HepG2 (cell line): ENCODE results near the gene TGM6. TPM values are rescaled to one million over a fixed set of nuclear protein-coding genes. Genes with fewer than 3 reads are reported as not detected.

ENCODE experiments used
- ATAC-seq: fragments of 200-7000 bp; cut with Tn5 transposase; 3 replicates; pipeline ENCODE4 v1.9.1; 2020; ENCODE audit warnings: mild to moderate bottlenecking, moderate library complexity
- BruUV-seq: library from RNA; stranded (reverse); fragments of 400-500 nt; replicated peaks from 2 replicates; lab custom pipeline; 2021; lab: Mats Ljungman, UMichigan
- CTCF ChIA-PET: fragments of 300-600 bp; formaldehyde crosslinking; extraction: SDS; loops from one replicate; lab custom pipeline; 2021; ENCODE audit warnings: low total read pairs, inconsistent platforms, low intra/inter-chr PET ratio; lab: Yijun Ruan, JAX
- POLR2A ChIA-PET: fragments of 350-600 bp; sonication (Branson Sonifier 250); formaldehyde crosslinking; loops from one replicate; lab custom pipeline; 2020; ENCODE audit warnings: antibody characterized with exemption, inconsistent platforms; lab: Yijun Ruan, JAX
- DNase-seq: peaks from one replicate; pipeline ENCODE4 v3.0.0-alpha.2; 2015; ENCODE audit warnings: low spot score
- FAIRE-seq: peaks from 3 replicates; lab custom pipeline; 2011; peaks lifted over from hg19 to GRCh38; lab: Jason Lieb, UNC
- H2AFZ ChIP-seq: one replicate; pipeline ENCODE4 v1.6.1; 2011; ENCODE audit warnings: low read length, inconsistent platforms
- H3K27ac ChIP-seq: fragments of 300-600 bp; 3 replicates; pipeline ENCODE4 v1.8.0; 2011; ENCODE audit warnings: mixed run types, mild to moderate bottlenecking, mixed read lengths, low read length, inconsistent platforms; ENCODE audit not compliant: insufficient read depth; ENCODE audit errors: extremely low read length
- H3K27me3 ChIP-seq, 2 experiments: fragments of 200-600 bp in 1 of 2; 2 replicates in 1 of 2; 3 replicates in 1 of 2; pipeline versions ENCODE4 v1.6.0 to v1.8.0; 2011; ENCODE audit warnings: low read length in 2 of 2, mild to moderate bottlenecking in 2 of 2, moderate library complexity in 2 of 2, inconsistent platforms in 1 of 2; ENCODE audit not compliant: insufficient read depth in 2 of 2, control insufficient read depth in 1 of 2
- H3K36me3 ChIP-seq, 2 experiments: fragments of 200-600 bp in 1 of 2; replicated peaks in 1 of 2; 2 replicates in 1 of 2; 3 replicates in 1 of 2; pipeline versions ENCODE4 v1.5.1 to v1.8.0; 2011; ENCODE audit warnings: low read length in 2 of 2, inconsistent platforms in 1 of 2; ENCODE audit not compliant: insufficient read depth in 2 of 2, control insufficient read depth in 1 of 2
- H3K4me1 ChIP-seq: 2 replicates; pipeline ENCODE4 v1.5.1; 2012; ENCODE audit warnings: low read length, inconsistent platforms; ENCODE audit not compliant: insufficient read depth
- H3K4me2 ChIP-seq: 2 replicates; pipeline ENCODE4 v1.6.0; 2011; ENCODE audit warnings: low read depth, low read length, inconsistent platforms
- H3K4me3 ChIP-seq, 3 experiments: fragments of 200-600 bp in 1 of 3; sonication (generic), shearing (Covaris generic) in 1 of 3; replicated peaks in 1 of 3; 2 replicates each; pipeline ENCODE4 v1.5.1; 2011 to 2016; ENCODE audit warnings: low read length in 3 of 3, inconsistent platforms in 2 of 3, low read depth in 2 of 3, mild to moderate bottlenecking in 2 of 3, control low read depth in 1 of 3, mixed read lengths in 1 of 3; ENCODE audit not compliant: insufficient read depth in 1 of 3
- H3K79me2 ChIP-seq: one replicate; pipeline ENCODE4 v1.6.1; 2011; ENCODE audit warnings: low read length, inconsistent platforms; ENCODE audit not compliant: insufficient read depth
- H3K9ac ChIP-seq: 2 replicates; pipeline ENCODE4 v1.6.0; 2011; ENCODE audit warnings: mild to moderate bottlenecking, low read depth, low read length, inconsistent platforms; ENCODE audit not compliant: insufficient read depth
- H3K9me3 ChIP-seq: 2 replicates; pipeline ENCODE4 v1.5.1; 2012; ENCODE audit warnings: mild to moderate bottlenecking, low read length
- H4K20me1 ChIP-seq: 2 replicates; pipeline ENCODE4 v1.6.0; 2011; ENCODE audit warnings: inconsistent platforms, mild to moderate bottlenecking, low read length, moderate library complexity; ENCODE audit not compliant: insufficient read depth
- ARNT2 ChIP-seq: sonication (generic); formaldehyde crosslinking; IDR thresholded peaks from 2 replicates; pipeline ENCODE4 v1.8.0; 2022; ENCODE audit warnings: mild to moderate bottlenecking, low read depth, missing genetic modification reagents, moderate library complexity
- ATF7 ChIP-seq, 2 experiments: fragments of 450-650 bp in 1 of 2; sonication (generic) in 1 of 2; formaldehyde crosslinking in 1 of 2; IDR thresholded peaks; 2 replicates each; pipeline versions ENCODE4 v1.4.0 to v1.6.1; 2016 to 2020; ENCODE audit warnings: antibody characterized with exemption in 1 of 2, mild to moderate bottlenecking in 1 of 2, missing genetic modification reagents in 1 of 2
- CEBPB ChIP-seq: IDR thresholded peaks from 2 replicates; pipeline ENCODE4 v1.6.1; 2011; ENCODE audit warnings: low read depth, low read length, improper control_type of control experiment, borderline replicate concordance
- CTCF ChIP-seq: sonication (generic); formaldehyde crosslinking; IDR thresholded peaks from 2 replicates; pipeline ENCODE4 v1.5.0; 2020; ENCODE audit warnings: mild to moderate bottlenecking, missing genetic modification reagents, moderate library complexity
- DNMT3B ChIP-seq: conservative IDR thresholded peaks from 2 replicates; pipeline ENCODE4 v1.6.1; 2016; ENCODE audit warnings: missing biosample characterization, control low read depth
- FOXA1 ChIP-seq, 2 experiments: fragments of 450-650 bp in 1 of 2; sonication (generic) in 1 of 2; formaldehyde crosslinking in 1 of 2; IDR thresholded peaks; 2 replicates each; pipeline versions ENCODE4 v1.4.0 to v1.6.1; 2016 to 2020; ENCODE audit warnings: missing genetic modification reagents in 1 of 2
- HNF4A ChIP-seq: sonication (generic); formaldehyde crosslinking; IDR thresholded peaks from 2 replicates; pipeline ENCODE4 v1.4.0; 2020; ENCODE audit warnings: missing genetic modification reagents
- MTF2 ChIP-seq: sonication (generic); formaldehyde crosslinking; IDR thresholded peaks from 2 replicates; pipeline ENCODE4 v1.5.0; 2020; ENCODE audit warnings: missing genetic modification reagents, borderline replicate concordance
- SMC3 ChIP-seq: IDR thresholded peaks from 2 replicates; pipeline ENCODE4 v1.6.1; 2011; ENCODE audit warnings: low read length, improper control_type of control experiment
- SPEN ChIP-seq: sonication (generic); formaldehyde crosslinking; IDR thresholded peaks from 2 replicates; pipeline ENCODE4 v1.5.1; 2020; ENCODE audit warnings: low read depth, mild to moderate bottlenecking, missing genetic modification reagents
- STAG1 ChIP-seq: sonication (generic); formaldehyde crosslinking; IDR thresholded peaks from 2 replicates; pipeline ENCODE4 v1.4.0; 2020; ENCODE audit warnings: missing genetic modification reagents
- ZBTB7A ChIP-seq: sonication (generic); formaldehyde crosslinking; IDR thresholded peaks from 2 replicates; pipeline ENCODE4 v1.8.0; 2022; ENCODE audit warnings: mild to moderate bottlenecking, missing genetic modification reagents
- ZNF891 ChIP-seq: sonication (generic); formaldehyde crosslinking; IDR thresholded peaks from 2 replicates; pipeline ENCODE4 v1.5.0; 2020; ENCODE audit warnings: mild to moderate bottlenecking, missing genetic modification reagents
- WGBS: methylation state at CpG from one replicate; pipeline ENCODE4 v1.1.6; 2017; ENCODE audit warnings: low lambda C conversion rate; 5-methylcytosine and 5-hydroxymethylcytosine counted together
- in situ Hi-C: cut with HindIII; loops from 2 replicates; pipeline ENCODE4 v1.10.0; 2017; ENCODE audit warnings: low pct_unique_long_range_greater_than_20kb; ENCODE audit not compliant: extremely low pct_ligation_motif_present
- intact Hi-C: fragments of 100-400 bp; cut with micrococcal nuclease; formaldehyde crosslinking; loops from one replicate; pipeline ENCODE4 v1.10.0; 2022; ENCODE audit not compliant: unreplicated experiment
- polyA plus RNA-seq, 8 experiments: library from polyadenylated mRNA; depleted of rRNA in 3 of 8; stranded (reverse) in 7 of 8; unstranded in 1 of 8; fragments of >200 nt; fragmentation: Illumina TruSeq in 4 of 8; extraction: Trizol in 4 of 8; gene quantifications; 2 replicates each; pipeline versions ENCODE4 v1.2.1 to v1.2.3, GENCODE V29; 2011 to 2016; ENCODE audit warnings: low read depth in 4 of 8, missing spikeins in 1 of 8, mixed read lengths in 1 of 8; ENCODE audit not compliant: insufficient read depth in 1 of 8
- total RNA-seq, 5 experiments: library from RNA; depleted of rRNA; stranded (reverse); fragments of >200 nt; fragmentation: Illumina TruSeq; extraction: Trizol; gene quantifications; 2 replicates each; pipeline ENCODE4 v1.2.3, GENCODE V29; 2016; ENCODE audit warnings: low read depth in 1 of 5

The TGM6 gene
- total and polyA plus RNA-seq, 2 of the 13 experiments (the other 11 are each of a cell fraction or from before 2014, with no cell fraction given): not detected

- peak; percentile 53; the same call in 1 of the 2 replicates for TF ChIP-seq CEBPB
- TF ChIP-seq HNF4A (CRISPR knock-in tag): peak; percentile 67
- TF ChIP-seq FOXA1 (IDR thresholded peaks at IDR 0.05): no peak
- TF ChIP-seq FOXA1 (CRISPR knock-in tag; IDR thresholded peaks at IDR 0.05): peak; percentile 57
- TF ChIP-seq ZNF891 (CRISPR knock-in tag): no peak
- TF ChIP-seq ZBTB7A (CRISPR knock-in tag): no peak
These were observed 37.7 kb downstream of the TGM6 start (continued) for GRCh38 chr20:2418388-2418787.

GRCh38 chr20:2420510-2420909 is 39.8 kb downstream of the TGM6 start:
- WGBS: 3% methylated on average over 1 of the region's 1 CpG
- no peaks in the 10 kb centered on the region for H3K36me3 ChIP-seq
- TF ChIP-seq ATF7 (IDR thresholded peaks at IDR 0.05) (peak; percentile 68), ATF7 (CRISPR knock-in tag; IDR thresholded peaks at IDR 0.05) (no peak), DNMT3B (no peak)
- H3K79me2 ChIP-seq: no peaks in the 10 kb centered on the region
- H3K9me3 ChIP-seq: no peaks in the 10 kb centered on the region
- no peak overlapping the region for H2AFZ ChIP-seq
- no peaks in the 10 kb centered on the region for H4K20me1 ChIP-seq
- DNase-seq (no peak), ATAC-seq (no peak), FAIRE-seq (no peak)
- peaks cover 10% of the 10 kb centered on the region for H3K4me1 ChIP-seq
- ChIA-PET CTCF (interaction anchor here (1.5 kb wide), 1 partner anchor 34 kb away, joined by 7 read pairs; no protein-coding TSS in a partner anchor), POLR2A (no interaction called here)
- no TSS peak for BruUV-seq
- intact Hi-C loops (no loop called here), in situ Hi-C loops (no loop called here)
- H3K4me3 ChIP-seq: no peak overlapping the region
- H3K9ac ChIP-seq: no peak overlapping the region
- no peaks in the 10 kb centered on the region; a peak in 1 of 5 replicates for H3K27me3 ChIP-seq
- H3K4me2 ChIP-seq: no peak overlapping the region
- no peak overlapping the region for H3K27ac ChIP-seq

GRCh38 chr20:2421247-2421646 is 40.5 kb downstream of the TGM6 start:
- no peak overlapping the region for H3K4me3 ChIP-seq
- no peak for DNase-seq
- H3K9me3 ChIP-seq: no peaks in the 10 kb centered on the region
- H3K27ac ChIP-seq: no peak overlapping the region
- no peak overlapping the region for H3K4me2 ChIP-seq
- H3K36me3 ChIP-seq: no peaks in the 10 kb centered on the region
- in situ Hi-C loops: no loop called here
- TF ChIP-seq MTF2 (CRISPR knock-in tag) (no peak), ARNT2 (CRISPR knock-in tag) (no peak), SPEN (no peak), SMC3 (peak; percentile 26; the same call in 1 of the 2 replicates), STAG1 (CRISPR knock-in tag) (peak; percentile 42), CTCF (CRISPR knock-in tag) (peak; percentile 49)
- peaks cover 10% of the 10 kb centered on the region for H3K4me1 ChIP-seq
- H4K20me1 ChIP-seq: no peaks in the 10 kb centered on the region
- intact Hi-C loops: no loop called here
- no peak for FAIRE-seq
- 6% methylated on average over 5 of the region's 5 CpGs for WGBS
- ChIA-PET CTCF (interaction anchor here (1.1 to 1.5 kb wide), 2 partner anchors 31 to 34 kb away, joined by 3 to 7 read pairs; no protein-coding TSS in a partner anchor), POLR2A (no interaction called here)
- H3K9ac ChIP-seq: no peak overlapping the region
- no peak overlapping the region for H2AFZ ChIP-seq
- ATAC-seq: peak; percentile 76
- H3K27me3 ChIP-seq: no peaks in the 10 kb centered on the region; a peak in 1 of 5 replicates
- no peaks in the 10 kb centered on the region for H3K79me2 ChIP-seq
- BruUV-seq: no TSS peak
